PC-9 (cell line): ENCODE results near the gene FPR1.

Source experiments
- CTCF ChIP-seq: fragments of 200-600 bp; sonication (generic); conservative IDR thresholded peaks from 2 replicates; pipeline ENCODE4 v1.6.1; 2017; ENCODE audit warnings: mixed run types, antibody characterized with exemption, mild to moderate bottlenecking, moderate library complexity
- EZH2 ChIP-seq: fragments of 200-600 bp; sonication (generic); IDR thresholded peaks from 2 replicates; pipeline ENCODE4 v1.8.0; 2017; ENCODE audit warnings: antibody characterized with exemption, low read depth

GRCh38 chr19:51792932-51793331 lies 41.3 kb upstream of the FPR1 start:
- TF ChIP-seq EZH2 (no peak), CTCF (no peak)
